ENCODE data around the gene ATG101. TPM values are rescaled to one million over a fixed set of nuclear protein-coding genes. Genes with fewer than 3 reads are reported as not detected.

ATG101 gene
- polyA plus RNA-seq, 1 donor from 2014 or later, result 53.9 TPM

- Histone ChIP-seq H3K9me3 (ENCODE audit: low read length) (no peaks in the 10 kb centered on the region), H3F3A (ENCODE audit: insufficient read depth, low read length, poor library complexity, severe bottlenecking) (no peaks in the 10 kb centered on the region), H3K9ac (ENCODE audit: low read length) (no peak overlapping the region), H3K27ac (ENCODE audit: low read length) (no peak overlapping the region), H4K20me1 (ENCODE audit: insufficient read depth) (no peaks in the 10 kb centered on the region), H3K4me3 (ENCODE audit: low read length) (no peak overlapping the region), H3K4me2 (ENCODE audit: low read length) (no peak overlapping the region), H3K27me3 (ENCODE audit: insufficient read depth, low read depth, low read length) (no peaks in the 10 kb centered on the region), H3K79me2 (replicated peaks; ENCODE audit: insufficient read depth, low read length) (no peaks in the 10 kb centered on the region), H2AFZ (ENCODE audit: low read depth, low read length) (no peak overlapping the region), H3K9me2 (ENCODE audit: insufficient read depth, low read length) (no peaks in the 10 kb centered on the region), H3K36me3 (ENCODE audit: insufficient read depth, low read length) (no peaks in the 10 kb centered on the region)
- TF ChIP-seq REST (IDR thresholded peaks at IDR 0.05; ENCODE audit: borderline replicate concordance), result no peak
- no peak for TF ChIP-seq SMC3 (conservative IDR thresholded peaks at IDR 0.05; ENCODE audit: poor library complexity)
These were observed 26.9 kb upstream of the ATG101 start for GRCh38 chr12:52042706-52043385.

GRCh38 chr12:52043386-52044212, 26.2 kb upstream of the ATG101 start:
- H3K36me3 ChIP-seq (ENCODE audit: insufficient read depth, low read length), result no peaks in the 10 kb centered on the region
- H3K27ac ChIP-seq (ENCODE audit: low read length), result no peak overlapping the region
- no peaks in the 10 kb centered on the region for H3K79me2 ChIP-seq (replicated peaks; ENCODE audit: insufficient read depth, low read length)
- H3F3A ChIP-seq (ENCODE audit: insufficient read depth, low read length, poor library complexity, severe bottlenecking), result no peaks in the 10 kb centered on the region
- no peaks in the 10 kb centered on the region for H3K9me2 ChIP-seq (ENCODE audit: insufficient read depth, low read length)
- H3K9me3 ChIP-seq (ENCODE audit: low read length), result no peaks in the 10 kb centered on the region
- H3K4me3 ChIP-seq (ENCODE audit: low read length), result no peak overlapping the region
- no peak overlapping the region for H3K4me2 ChIP-seq (ENCODE audit: low read length)
- no peak overlapping the region for H3K9ac ChIP-seq (ENCODE audit: low read length)
- H3K27me3 ChIP-seq (ENCODE audit: insufficient read depth, low read depth, low read length), result no peaks in the 10 kb centered on the region
- H4K20me1 ChIP-seq (ENCODE audit: insufficient read depth), result no peaks in the 10 kb centered on the region
- H2AFZ ChIP-seq (ENCODE audit: low read depth, low read length), result no peak overlapping the region
- TF ChIP-seq REST (IDR thresholded peaks at IDR 0.05; ENCODE audit: borderline replicate concordance) (no peak), POLR2AphosphoS5 (IDR thresholded peaks at IDR 0.05) (no peak), EP300 (conservative IDR thresholded peaks at IDR 0.05; ENCODE audit: poor library complexity, severe bottlenecking) (no peak), MXI1 (conservative IDR thresholded peaks at IDR 0.05; ENCODE audit: poor library complexity, severe bottlenecking) (no peak), SMC3 (conservative IDR thresholded peaks at IDR 0.05; ENCODE audit: poor library complexity) (no peak), CTCF (IDR thresholded peaks at IDR 0.05; ENCODE audit: poor library complexity, severe bottlenecking) (no peak), EZH2 (IDR thresholded peaks at IDR 0.05; ENCODE audit: borderline replicate concordance, insufficient read depth, low read length, poor library complexity, severe bottlenecking) (no peak)

Data from neural cell (in vitro differentiated cells).